Smooth muscle cell (in vitro differentiated cells): Measurements from ENCODE around the gene SHROOM2. TPM values are rescaled to one million over a fixed set of nuclear protein-coding genes. Genes with fewer than 3 reads are reported as not detected.

Experiments used
- DNase-seq: peaks from one replicate; lab custom pipeline; 2025; ENCODE audit not compliant: unreplicated experiment; lab: John Stamatoyannopoulos, UW
- H2AFZ ChIP-seq: fragments of 200-600 bp; sonication (generic); 2 replicates; pipeline ENCODE4 v1.6.0; 2016; ENCODE audit warnings: antibody characterized with exemption, low read depth, mild to moderate bottlenecking
- H3F3A ChIP-seq: fragments of 200-600 bp; sonication (generic); 2 replicates; pipeline ENCODE4 v1.6.0; 2017; ENCODE audit warnings: antibody characterized with exemption, low read depth
- H3K27ac ChIP-seq: fragments of 200-600 bp; sonication (generic); 2 replicates; pipeline ENCODE4 v1.5.1; 2016; ENCODE audit warnings: low read depth, mild to moderate bottlenecking
- H3K27me3 ChIP-seq: fragments of 200-600 bp; sonication (generic); 2 replicates; pipeline ENCODE4 v1.6.1; 2016; ENCODE audit warnings: low read depth, mild to moderate bottlenecking
- H3K36me3 ChIP-seq: fragments of 200-600 bp; sonication (generic); 2 replicates; pipeline ENCODE4 v1.5.1; 2016; ENCODE audit warnings: low read depth
- H3K4me1 ChIP-seq: fragments of 200-600 bp; sonication (generic); 2 replicates; pipeline ENCODE4 v1.5.1; 2016; ENCODE audit warnings: low read depth
- H3K4me2 ChIP-seq: fragments of 200-600 bp; sonication (generic); 2 replicates; pipeline ENCODE4 v1.6.0; 2016; ENCODE audit warnings: mild to moderate bottlenecking
- H3K4me3 ChIP-seq: fragments of 200-600 bp; sonication (generic); 2 replicates; pipeline ENCODE4 v1.5.1; 2016; ENCODE audit warnings: mild to moderate bottlenecking
- H3K79me2 ChIP-seq: fragments of 200-600 bp; sonication (generic); 2 replicates; pipeline ENCODE4 v1.6.0; 2016; ENCODE audit warnings: low read depth, mild to moderate bottlenecking
- H3K9ac ChIP-seq: fragments of 200-600 bp; sonication (generic); 2 replicates; pipeline ENCODE4 v1.6.0; 2016; ENCODE audit warnings: low read depth
- H3K9me3 ChIP-seq: fragments of 200-600 bp; sonication (generic); replicated peaks from 2 replicates; pipeline ENCODE4 v1.5.1; 2016; ENCODE audit warnings: low read depth
- H4K20me1 ChIP-seq: fragments of 200-600 bp; sonication (generic); 2 replicates; pipeline ENCODE4 v1.6.0; 2016; ENCODE audit warnings: low read depth
- CTCF ChIP-seq: fragments of 200-600 bp; sonication (generic); IDR thresholded peaks from 2 replicates; pipeline ENCODE4 v1.5.1; 2017; ENCODE audit warnings: borderline replicate concordance, mild to moderate bottlenecking, antibody characterized with exemption; ENCODE audit not compliant: insufficient read depth, poor library complexity, severe bottlenecking
- WGBS: methylation state at CpG from one replicate; pipeline ENCODE4 v1.1.7; 2016; ENCODE audit warnings: low lambda C conversion rate; 5-methylcytosine and 5-hydroxymethylcytosine counted together
- polyA plus RNA-seq: library from polyadenylated mRNA; unstranded; fragments of >200 nt; fragmentation: Nextera tagmentation; extraction: Ambion mirVana; gene quantifications from 2 replicates; pipeline ENCODE4 v1.2.1, GENCODE V29; 2016
- total RNA-seq: library from RNA; depleted of rRNA; stranded (reverse); fragments of >200 nt; gene quantifications from 2 replicates; pipeline ENCODE4 v1.2.3, GENCODE V29; 2014

SHROOM2 gene
- total and polyA plus RNA-seq, 2 experiments from 2014 or later: 5.5 to 8.9 TPM

GRCh38 chrX:9947131-9947794 is 161.0 kb downstream of the SHROOM2 start:
- DNase-seq: no peak
- Histone ChIP-seq H3K27ac (no peak overlapping the region), H3K36me3 (no peaks in the 10 kb centered on the region), H4K20me1 (no peaks in the 10 kb centered on the region), H3K9me3 (no peaks in the 10 kb centered on the region), H3K79me2 (no peaks in the 10 kb centered on the region), H3F3A (no peaks in the 10 kb centered on the region), H3K9ac (no peak overlapping the region), H3K4me1 (no peaks in the 10 kb centered on the region), H3K4me2 (no peak overlapping the region), H2AFZ (no peak overlapping the region), H3K27me3 (no peaks in the 10 kb centered on the region), H3K4me3 (no peak overlapping the region)
- WGBS: 82% methylated on average over 10 of the region's 10 CpGs
- no peak for TF ChIP-seq CTCF

DNA sequence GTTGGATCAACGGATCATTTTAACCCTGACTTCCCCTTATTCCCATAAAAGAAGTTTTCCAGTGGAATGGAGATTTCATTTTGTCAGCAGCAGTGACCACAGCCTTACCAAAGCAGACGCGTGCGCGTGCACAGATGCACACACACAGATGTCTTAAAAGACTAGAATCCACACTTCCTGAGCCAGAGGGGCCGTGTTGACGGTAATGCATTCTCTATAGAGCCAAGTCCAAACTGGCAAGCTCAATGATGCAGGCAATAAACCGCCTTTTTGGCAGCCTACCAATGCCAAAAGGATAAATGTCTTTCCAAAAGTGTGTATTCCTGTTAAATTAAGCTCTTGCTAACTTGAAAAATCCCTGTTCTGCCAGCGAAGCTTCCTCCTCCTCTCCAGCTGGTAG is 162.2 kb downstream of the SHROOM2 start:
- Histone ChIP-seq H4K20me1 (no peaks in the 10 kb centered on the region), H3K9me3 (no peaks in the 10 kb centered on the region), H3K4me3 (no peak overlapping the region), H3K9ac (no peak overlapping the region), H3K79me2 (no peaks in the 10 kb centered on the region), H3F3A (no peaks in the 10 kb centered on the region), H3K27ac (no peak overlapping the region), H3K4me1 (no peaks in the 10 kb centered on the region), H3K4me2 (no peak overlapping the region), H3K27me3 (no peaks in the 10 kb centered on the region), H2AFZ (no peak overlapping the region), H3K36me3 (no peaks in the 10 kb centered on the region)
- 88% methylated on average over 9 of the region's 9 CpGs for WGBS
- TF ChIP-seq CTCF: no peak
- DNase-seq: no peak

DNA sequence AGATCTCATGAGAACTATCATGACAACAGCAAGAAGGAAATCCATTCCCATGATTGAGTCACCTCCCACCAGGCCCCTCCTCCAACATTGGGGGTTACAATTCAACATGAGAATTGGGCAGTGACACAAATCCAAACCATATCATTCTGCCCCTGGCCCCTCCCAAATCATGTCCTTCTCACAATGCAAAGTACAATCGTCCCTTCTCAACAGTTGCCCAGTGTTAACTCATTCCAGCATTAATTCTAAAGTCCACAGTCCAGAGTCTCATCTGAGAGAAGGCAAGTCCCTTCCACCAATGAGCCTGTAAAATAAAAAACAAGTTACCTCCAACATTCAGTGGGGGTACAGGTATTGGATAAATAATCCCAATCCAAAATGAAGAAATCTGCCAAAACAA is 166.1 kb downstream of the SHROOM2 start:
- WGBS: 84% methylated on average over 1 of the region's 1 CpG
- Histone ChIP-seq H3K36me3 (no peaks in the 10 kb centered on the region), H3K4me3 (no peak overlapping the region), H3F3A (no peaks in the 10 kb centered on the region), H3K27me3 (no peaks in the 10 kb centered on the region), H3K79me2 (no peaks in the 10 kb centered on the region), H3K9me3 (no peaks in the 10 kb centered on the region), H3K9ac (no peak overlapping the region), H3K4me2 (no peak overlapping the region), H2AFZ (no peak overlapping the region), H4K20me1 (no peaks in the 10 kb centered on the region), H3K4me1 (no peaks in the 10 kb centered on the region), H3K27ac (no peak overlapping the region)
- no peak for TF ChIP-seq CTCF
- no peak for DNase-seq

DNA sequence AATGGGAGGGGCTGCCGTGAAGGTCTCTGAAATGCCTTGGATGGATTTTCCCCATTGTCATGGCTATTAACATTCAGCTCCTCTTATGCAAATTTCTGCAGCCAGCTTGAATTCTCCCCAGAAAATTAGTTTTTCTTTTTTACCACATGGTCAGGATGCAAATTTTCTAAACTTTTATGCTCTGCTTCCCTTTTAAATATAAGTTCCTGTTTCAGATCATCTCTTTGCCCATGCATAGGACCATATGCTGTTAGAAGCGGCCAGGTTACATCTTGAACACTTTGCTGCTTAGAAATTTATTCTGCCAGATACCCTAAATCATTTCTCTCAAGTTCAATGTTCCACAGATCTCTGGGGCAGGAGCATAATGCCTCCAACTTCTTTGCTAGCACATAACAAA is 167.2 kb downstream of the SHROOM2 start:
- Histone ChIP-seq H3K79me2 (no peaks in the 10 kb centered on the region), H3K4me3 (no peak overlapping the region), H3F3A (no peaks in the 10 kb centered on the region), H3K4me1 (no peaks in the 10 kb centered on the region), H2AFZ (no peak overlapping the region), H3K27ac (no peak overlapping the region), H4K20me1 (no peaks in the 10 kb centered on the region), H3K9ac (no peak overlapping the region), H3K9me3 (no peaks in the 10 kb centered on the region), H3K4me2 (no peak overlapping the region), H3K27me3 (no peaks in the 10 kb centered on the region), H3K36me3 (no peaks in the 10 kb centered on the region)
- DNase-seq: no peak
- TF ChIP-seq CTCF: no peak
- WGBS: 76% methylated on average over 2 of the region's 2 CpGs
